ENCODE data around the gene PCDHB6.

GRCh38 chr5:141180313-141180712 is 30.5 kb downstream of the PCDHB6 start:
- TF ChIP-seq EP300 (IDR thresholded peaks at IDR 0.05) (no peak), CTCF (IDR thresholded peaks at IDR 0.05) (no peak)
